Keratinocyte (primary cell): ENCODE measurements around the gene ZNF691.

Experiments
- CTCF ChIP-seq, 3 experiments: IDR thresholded peaks in 1 of 3; conservative IDR thresholded peaks in 1 of 3; optimal IDR thresholded peaks in 1 of 3; 2 replicates in 2 of 3; 3 replicates in 1 of 3; pipeline versions ENCODE3 to v1.5.1; 2011; ENCODE audit warnings: low read length in 3 of 3, mild to moderate bottlenecking in 3 of 3, moderate library complexity in 2 of 3, control low read depth in 1 of 3, inconsistent platforms in 1 of 3; ENCODE audit not compliant: insufficient read depth in 2 of 3; ENCODE audit errors: extremely low read depth in 1 of 3
- EZH2 ChIP-seq: IDR thresholded peaks from one replicate; pipeline ENCODE4 v1.6.1; 2012; ENCODE audit warnings: inconsistent platforms, mild to moderate bottlenecking, low read length, moderate library complexity

GRCh38 chr1:42845866-42846256 lies 552 bp upstream of the ZNF691 start:
- TF ChIP-seq CTCF (optimal IDR thresholded peaks at IDR 0.05 in 1 of 3, IDR thresholded peaks at IDR 0.05 in 1 of 3, conservative IDR thresholded peaks at IDR 0.05 in 1 of 3; ENCODE audit: extremely low read depth in 1 of 3, insufficient read depth in 2 of 3, low read length in 3 of 3) (no peak), EZH2 (no peak)
